NK-92 (cell line): ENCODE data around the gene FNDC11.
"Not testable (repeated sequence)": the region's sequence is repeated elsewhere in the genome, so short reads cannot be mapped to it uniquely, and the experiment has no call there.

ENCODE experiments used
- DNase-seq: peaks from one replicate; lab custom pipeline; 2025; ENCODE audit not compliant: unreplicated experiment; lab: John Stamatoyannopoulos, UW

The FNDC11 gene

DNA sequence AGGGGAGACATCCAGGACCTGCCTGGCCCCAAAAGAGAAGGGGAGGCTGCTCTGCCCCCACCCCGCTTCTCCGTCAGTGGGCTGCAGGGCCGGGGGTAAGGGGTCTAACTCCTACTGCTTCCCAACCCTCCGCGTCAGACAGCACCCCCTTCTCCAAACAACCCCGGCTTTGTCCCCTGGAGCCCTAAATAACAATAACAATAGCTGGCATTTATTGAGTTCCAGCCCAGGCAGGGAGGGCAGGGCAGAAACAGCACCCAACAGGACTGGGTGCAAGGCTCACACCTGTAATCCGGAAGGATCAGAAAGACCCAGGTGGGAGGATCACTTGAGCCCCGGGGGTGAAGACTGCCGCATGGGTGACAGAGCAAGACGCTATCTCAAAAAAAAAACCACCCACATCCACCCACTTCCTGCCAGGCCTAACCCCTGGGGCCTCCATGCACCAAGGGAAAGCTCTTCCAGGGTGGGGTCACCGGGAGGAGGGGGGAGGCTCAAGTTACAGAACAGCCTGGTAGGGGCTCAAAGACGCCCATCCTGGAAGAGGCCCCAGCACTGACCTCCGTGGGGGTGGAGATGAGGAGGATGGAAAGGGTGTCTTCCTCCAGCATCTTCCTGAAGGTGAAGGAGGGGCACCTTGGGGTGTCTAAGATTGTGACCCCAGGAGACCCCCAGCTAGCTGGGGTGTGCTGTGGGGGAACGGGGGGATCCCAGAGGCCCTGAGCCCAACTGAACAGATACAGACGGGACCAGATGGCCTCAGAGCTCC lies 1.3 kb upstream of the FNDC11 start:
- no peak for DNase-seq

GRCh38 chr20:63553251-63553932 lies 567 bp upstream of the FNDC11 start:
- DNase-seq, result peak; percentile 63

GRCh38 chr20:63554361-63555278 lies 661 bp downstream of the FNDC11 start:
- DNase-seq, result no peak

DNA sequence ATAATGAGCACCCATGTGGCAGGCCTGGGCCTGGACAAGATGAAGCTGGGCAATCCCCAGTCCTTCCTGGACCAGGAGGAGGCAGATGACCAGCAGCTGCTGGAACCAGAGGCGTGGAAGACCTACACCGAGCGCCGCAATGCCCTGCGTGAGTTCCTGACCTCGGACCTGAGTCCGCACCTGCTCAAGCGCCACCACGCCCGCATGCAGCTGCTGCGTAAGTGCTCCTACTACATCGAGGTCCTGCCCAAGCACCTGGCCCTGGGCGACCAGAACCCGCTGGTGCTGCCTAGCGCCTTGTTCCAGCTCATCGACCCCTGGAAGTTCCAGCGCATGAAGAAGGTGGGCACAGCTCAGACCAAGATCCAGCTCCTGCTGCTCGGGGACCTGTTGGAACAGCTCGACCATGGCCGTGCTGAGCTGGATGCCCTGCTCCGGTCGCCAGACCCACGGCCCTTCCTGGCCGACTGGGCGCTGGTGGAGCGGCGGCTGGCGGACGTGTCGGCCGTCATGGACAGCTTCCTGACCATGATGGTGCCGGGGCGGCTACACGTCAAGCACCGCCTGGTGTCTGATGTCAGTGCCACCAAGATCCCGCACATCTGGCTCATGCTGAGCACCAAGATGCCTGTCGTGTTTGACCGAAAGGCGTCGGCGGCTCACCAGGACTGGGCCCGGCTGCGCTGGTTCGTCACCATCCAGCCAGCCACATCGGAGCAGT lies 1.9 kb downstream of the FNDC11 start:
- no peak for DNase-seq

- DNase-seq, result no peak
These were observed 3.0 kb downstream of the FNDC11 start for GRCh38 chr20:63556873-63557478.

DNA sequence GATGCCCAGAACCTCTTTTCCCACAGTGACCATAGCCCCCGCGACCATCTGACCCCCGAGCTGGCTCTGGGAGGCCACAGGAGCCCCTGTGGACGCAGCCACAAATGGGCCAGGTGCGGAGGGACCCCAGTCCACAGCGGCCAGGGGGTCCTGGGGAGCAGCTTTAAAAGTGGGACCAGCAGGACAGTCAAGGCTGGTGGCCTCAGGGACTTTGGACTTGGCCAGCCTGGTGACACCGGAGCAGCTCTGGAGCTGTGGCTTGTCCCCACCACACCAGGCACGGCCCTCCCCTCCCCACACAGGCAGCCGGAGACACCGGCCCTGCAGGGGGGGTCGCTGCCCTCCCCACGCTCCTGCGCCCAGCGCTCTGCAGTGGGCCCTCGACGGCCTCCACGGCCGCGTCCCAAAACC lies 3.5 kb downstream of the FNDC11 start:
- DNase-seq, result no peak

DNA sequence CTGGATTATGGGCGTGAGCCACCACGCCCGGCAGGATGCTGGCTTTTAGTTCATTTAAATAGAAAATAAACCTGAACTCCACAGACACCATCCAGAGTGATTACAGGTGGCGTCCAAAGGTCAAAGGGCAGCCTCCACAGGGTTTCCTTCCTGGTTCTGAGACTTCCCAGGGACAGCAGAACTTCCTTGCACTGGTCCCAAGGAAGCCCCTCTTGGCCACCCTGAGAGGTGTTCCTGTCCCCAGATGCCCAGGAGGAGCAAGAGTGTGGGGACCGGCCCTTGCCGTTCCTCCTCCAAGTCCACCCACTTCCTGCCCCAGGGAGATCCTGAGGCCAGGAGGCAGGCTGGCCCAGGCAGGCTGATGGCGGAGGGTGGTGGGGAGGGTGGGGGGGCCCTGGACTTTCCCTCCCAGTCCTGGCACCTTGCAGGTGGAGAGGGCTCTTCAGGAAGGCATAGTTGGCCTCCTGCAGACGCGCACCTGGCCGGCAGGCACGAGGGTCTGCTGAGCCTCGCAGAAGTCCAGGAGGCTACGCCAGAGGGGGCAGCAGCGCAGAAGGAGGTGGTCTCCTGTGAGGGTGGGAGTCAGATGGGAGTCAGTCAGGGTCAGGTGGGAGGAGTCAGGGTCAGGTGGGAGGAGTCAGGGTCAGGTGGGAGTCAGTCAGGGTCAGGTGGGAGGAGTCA lies 5.0 kb downstream of the FNDC11 start:
- no peak for DNase-seq

DNA sequence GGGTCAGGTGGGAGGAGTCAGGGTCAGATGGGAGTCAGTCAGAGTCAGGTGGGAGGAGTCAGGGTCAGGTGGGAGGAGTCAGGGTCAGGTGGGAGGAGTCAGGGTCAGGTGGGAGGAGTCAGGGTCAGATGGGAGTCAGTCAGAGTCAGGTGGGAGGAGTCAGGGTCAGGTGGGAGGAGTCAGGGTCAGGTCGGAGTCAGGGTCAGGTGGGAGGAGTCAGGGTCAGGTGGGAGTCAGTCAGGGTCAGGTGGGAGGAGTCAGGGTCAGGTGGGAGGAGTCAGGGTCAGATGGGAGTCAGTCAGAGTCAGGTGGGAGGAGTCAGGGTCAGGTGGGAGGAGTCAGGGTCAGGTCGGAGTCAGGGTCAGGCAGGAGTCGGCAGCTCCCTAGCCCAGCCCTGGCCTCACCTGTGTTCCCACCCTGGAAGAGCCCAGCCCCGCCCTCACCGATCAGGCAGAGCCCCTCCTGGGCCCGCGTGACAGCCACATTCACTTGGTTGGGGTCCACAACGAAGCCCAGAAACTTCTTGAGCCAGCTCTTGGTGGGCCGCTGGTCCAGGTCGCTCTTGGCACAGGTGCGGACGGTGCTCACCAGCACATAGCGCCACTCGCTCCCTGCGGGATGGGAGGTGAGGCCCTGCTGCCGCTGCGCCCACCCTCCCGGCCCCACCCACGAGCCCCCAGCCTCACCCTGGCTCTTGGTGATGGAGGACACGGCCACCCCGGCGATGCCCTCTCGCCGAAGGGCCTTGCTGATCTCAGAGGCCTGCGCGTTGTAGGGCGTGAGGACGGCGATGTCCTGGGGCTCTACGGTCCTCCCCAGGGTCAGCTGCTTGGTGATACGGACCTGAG lies 5.8 kb downstream of the FNDC11 start:
- not testable (repeated sequence) for DNase-seq

DNA sequence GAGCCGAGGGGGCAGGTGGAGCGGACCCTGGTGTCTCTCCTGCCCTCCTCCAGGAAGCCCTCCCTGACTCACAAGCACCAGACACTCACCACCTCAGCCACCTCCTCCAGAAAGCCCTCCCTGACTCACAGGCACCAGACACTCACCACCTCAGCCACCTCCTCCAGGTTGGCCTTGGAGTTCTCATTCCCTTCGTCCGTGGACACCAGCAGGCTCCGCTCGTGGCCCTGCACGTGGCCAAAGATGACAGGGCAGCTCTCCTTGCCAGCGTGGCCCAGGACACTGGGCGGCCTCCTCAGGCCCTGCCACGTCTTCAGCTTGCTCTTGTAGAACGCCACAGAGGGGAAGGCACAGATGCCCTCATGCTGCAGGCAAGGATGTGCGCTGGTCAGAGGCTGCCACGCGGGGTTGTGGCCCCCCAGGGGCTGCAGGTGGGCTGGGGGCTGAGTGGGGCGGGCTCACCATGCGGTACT lies 6.4 kb downstream of the FNDC11 start:
- no peak for DNase-seq

GRCh38 chr20:63560856-63561609 lies 7.1 kb downstream of the FNDC11 start:
- DNase-seq, result no peak

DNA sequence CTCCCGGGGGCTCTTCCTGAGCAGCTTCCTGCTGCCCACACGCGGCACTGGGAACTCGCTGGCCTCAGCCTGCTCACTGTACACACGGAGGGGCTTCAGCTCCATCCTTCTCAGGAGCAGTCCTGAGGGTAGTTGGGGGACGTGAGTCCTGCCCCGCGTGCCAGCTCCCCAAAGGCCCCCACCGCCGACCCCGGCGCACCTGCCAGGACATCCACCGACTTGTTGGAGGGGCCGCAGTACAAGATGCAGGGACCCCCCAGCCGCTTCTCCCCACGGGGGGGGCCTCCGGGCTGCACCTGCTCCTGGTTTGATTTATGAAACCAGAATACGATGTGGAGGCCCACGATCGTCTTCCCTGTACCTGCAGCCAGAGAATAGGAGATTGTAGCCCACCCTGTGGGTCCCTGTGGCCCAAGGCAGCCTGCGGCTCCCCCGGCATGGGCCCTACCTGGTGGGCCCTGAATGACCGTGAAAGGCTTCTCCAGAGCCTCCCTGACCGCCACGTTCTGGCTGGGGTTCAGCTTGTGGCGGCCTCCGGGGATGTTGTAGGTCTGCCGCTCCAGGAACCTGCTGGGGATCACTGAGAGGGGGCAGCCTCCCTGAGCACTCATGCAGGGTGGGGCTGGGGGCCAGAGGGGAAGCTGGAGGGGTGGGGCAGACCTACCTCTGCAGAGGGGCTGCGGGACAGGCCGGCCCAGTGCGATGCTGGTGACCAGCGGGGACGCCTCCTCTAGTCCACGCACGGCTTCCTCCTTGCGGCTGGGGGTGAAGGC lies 7.9 kb downstream of the FNDC11 start:
- no peak for DNase-seq

GRCh38 chr20:63562461-63563224 lies 8.7 kb downstream of the FNDC11 start:
- DNase-seq, result no peak

- DNase-seq, result no peak
These were observed 9.4 kb downstream of the FNDC11 start for GRCh38 chr20:63563225-63563935.

- DNase-seq, result no peak
These were observed 10.3 kb downstream of the FNDC11 start for GRCh38 chr20:63564036-63564810.

GRCh38 chr20:63565021-63565698 lies 11.2 kb downstream of the FNDC11 start:
- no peak for DNase-seq
